ENCODE results near the gene CCDC102A.

DNA sequence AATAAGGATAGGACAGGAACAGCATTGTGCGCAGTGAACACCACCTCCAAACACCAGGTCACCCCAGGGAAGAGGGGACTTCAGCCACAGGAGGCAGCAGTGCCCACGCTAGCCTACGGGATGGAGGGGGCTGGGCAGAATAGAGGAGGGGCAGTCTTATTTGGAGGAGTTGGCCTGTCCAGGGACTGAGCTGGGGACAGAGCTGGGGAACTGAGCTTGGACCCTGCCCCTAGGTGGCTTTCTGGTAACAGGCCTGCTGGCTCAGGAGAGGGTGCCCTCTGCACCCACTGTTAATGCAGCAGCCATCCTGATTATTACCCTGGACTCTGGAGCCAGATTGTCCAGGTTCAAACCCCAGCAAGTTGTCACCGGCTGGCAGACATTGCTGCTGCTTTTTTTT, 9.3 kb downstream of the CCDC102A start:
- TF ChIP-seq, protein P1, sequence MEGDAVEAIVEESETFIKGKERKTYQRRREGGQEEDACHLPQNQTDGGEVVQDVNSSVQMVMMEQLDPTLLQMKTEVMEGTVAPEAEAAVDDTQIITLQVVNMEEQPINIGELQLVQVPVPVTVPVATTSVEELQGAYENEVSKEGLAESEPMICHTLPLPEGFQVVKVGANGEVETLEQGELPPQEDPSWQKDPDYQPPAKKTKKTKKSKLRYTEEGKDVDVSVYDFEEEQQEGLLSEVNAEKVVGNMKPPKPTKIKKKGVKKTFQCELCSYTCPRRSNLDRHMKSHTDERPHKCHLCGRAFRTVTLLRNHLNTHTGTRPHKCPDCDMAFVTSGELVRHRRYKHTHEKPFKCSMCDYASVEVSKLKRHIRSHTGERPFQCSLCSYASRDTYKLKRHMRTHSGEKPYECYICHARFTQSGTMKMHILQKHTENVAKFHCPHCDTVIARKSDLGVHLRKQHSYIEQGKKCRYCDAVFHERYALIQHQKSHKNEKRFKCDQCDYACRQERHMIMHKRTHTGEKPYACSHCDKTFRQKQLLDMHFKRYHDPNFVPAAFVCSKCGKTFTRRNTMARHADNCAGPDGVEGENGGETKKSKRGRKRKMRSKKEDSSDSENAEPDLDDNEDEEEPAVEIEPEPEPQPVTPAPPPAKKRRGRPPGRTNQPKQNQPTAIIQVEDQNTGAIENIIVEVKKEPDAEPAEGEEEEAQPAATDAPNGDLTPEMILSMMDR (IDR thresholded peaks at IDR 0.05 in 2 of 3, conservative IDR thresholded peaks at IDR 0.05 in 1 of 3; ENCODE audit: borderline replicate concordance in 1 of 3, insufficient read depth in 1 of 3, low read depth in 2 of 3, low read length in 2 of 3), result no peak
- TF ChIP-seq ELF1 (IDR thresholded peaks at IDR 0.05; ENCODE audit: borderline replicate concordance, low read depth) (no peak), EZH2 (IDR thresholded peaks at IDR 0.05) (no peak), EZH2phosphoT487 (IDR thresholded peaks at IDR 0.05; ENCODE audit: borderline replicate concordance) (no peak), JUND (IDR thresholded peaks at IDR 0.05) (no peak), POLR2A (IDR thresholded peaks at IDR 0.05; ENCODE audit: borderline replicate concordance, extremely low read depth, insufficient read depth, insufficient read length) (no peak), TCF7L2 (IDR thresholded peaks at IDR 0.05; ENCODE audit: borderline replicate concordance, extremely low read depth, insufficient read depth, insufficient read length) (no peak), POLR2AphosphoS5 (IDR thresholded peaks at IDR 0.05; ENCODE audit: low read depth, low read length) (no peak)
- TF ChIP-seq, protein P2, sequence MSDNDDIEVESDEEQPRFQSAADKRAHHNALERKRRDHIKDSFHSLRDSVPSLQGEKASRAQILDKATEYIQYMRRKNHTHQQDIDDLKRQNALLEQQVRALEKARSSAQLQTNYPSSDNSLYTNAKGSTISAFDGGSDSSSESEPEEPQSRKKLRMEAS (IDR thresholded peaks at IDR 0.05), result no peak

Data from HCT116 (cell line).